Liver (tissue), 3 donors: ENCODE data around the gene GAS7.

ENCODE experiments used
- ATF3 ChIP-seq: IDR thresholded peaks from 2 replicates; pipeline ENCODE4 v1.6.1; 2016; ENCODE audit warnings: antibody characterized with exemption
- EGR1 ChIP-seq, 2 donors: IDR thresholded peaks; 2 replicates each; pipeline ENCODE4 v1.6.1; 2016 to 2018; ENCODE audit warnings: antibody characterized with exemption in 2 of 2, low read depth in 2 of 2
- FOXA1 ChIP-seq: IDR thresholded peaks from 2 replicates; pipeline ENCODE4 v1.6.1; 2016; ENCODE audit warnings: antibody characterized with exemption
- GABPA ChIP-seq, 2 donors: IDR thresholded peaks in 1 of 2; conservative IDR thresholded peaks in 1 of 2; 2 replicates each; pipeline ENCODE4 v1.6.1; 2016; ENCODE audit warnings: antibody characterized with exemption in 2 of 2, mild to moderate bottlenecking in 1 of 2, moderate library complexity in 1 of 2
- JUND ChIP-seq, 2 donors: IDR thresholded peaks; 2 replicates each; pipeline ENCODE4 v1.6.1; 2016; ENCODE audit warnings: antibody characterized with exemption in 2 of 2
- RAD21 ChIP-seq, 2 donors: IDR thresholded peaks; 2 replicates each; pipeline ENCODE4 v1.6.1; 2016; ENCODE audit warnings: antibody characterized with exemption in 2 of 2, mild to moderate bottlenecking in 2 of 2
- REST ChIP-seq: IDR thresholded peaks from 2 replicates; pipeline ENCODE4 v1.6.1; 2016; ENCODE audit warnings: antibody characterized with exemption, mild to moderate bottlenecking
- RXRA ChIP-seq, 2 donors: IDR thresholded peaks; 2 replicates each; pipeline ENCODE4 v1.6.1; 2017 to 2018; ENCODE audit warnings: antibody characterized with exemption in 2 of 2, mild to moderate bottlenecking in 1 of 2
- SP1 ChIP-seq: IDR thresholded peaks from 2 replicates; pipeline ENCODE4 v1.6.1; 2018; ENCODE audit warnings: antibody characterized with exemption, mild to moderate bottlenecking
- TAF1 ChIP-seq: conservative IDR thresholded peaks from 2 replicates; pipeline ENCODE4 v1.6.1; 2016; ENCODE audit warnings: antibody characterized with exemption, mild to moderate bottlenecking
- YY1 ChIP-seq: IDR thresholded peaks from 2 replicates; pipeline ENCODE4 v1.6.1; 2016; ENCODE audit warnings: antibody characterized with exemption, mild to moderate bottlenecking
- TF ChIP-seq, protein P1 (sequence below): IDR thresholded peaks from 2 replicates; pipeline ENCODE4 v1.6.1; 2016; ENCODE audit warnings: antibody characterized with exemption
- TF ChIP-seq, protein P2 (sequence below): fragments of 150-350 bp; IDR thresholded peaks from 2 replicates; pipeline ENCODE4 v1.5.1; 2017; ENCODE audit warnings: improper control_type of control experiment, low read depth, low read length; ENCODE audit not compliant: missing input control
- TF ChIP-seq, protein P3 (sequence below): IDR thresholded peaks from 2 replicates; pipeline ENCODE4 v1.6.1; 2016; ENCODE audit warnings: antibody characterized with exemption
- donor health status: healthy.
- donor health status: healthy.

- TF ChIP-seq RAD21 (IDR thresholded peaks at IDR 0.05), result no peak
- TF ChIP-seq, protein P1, sequence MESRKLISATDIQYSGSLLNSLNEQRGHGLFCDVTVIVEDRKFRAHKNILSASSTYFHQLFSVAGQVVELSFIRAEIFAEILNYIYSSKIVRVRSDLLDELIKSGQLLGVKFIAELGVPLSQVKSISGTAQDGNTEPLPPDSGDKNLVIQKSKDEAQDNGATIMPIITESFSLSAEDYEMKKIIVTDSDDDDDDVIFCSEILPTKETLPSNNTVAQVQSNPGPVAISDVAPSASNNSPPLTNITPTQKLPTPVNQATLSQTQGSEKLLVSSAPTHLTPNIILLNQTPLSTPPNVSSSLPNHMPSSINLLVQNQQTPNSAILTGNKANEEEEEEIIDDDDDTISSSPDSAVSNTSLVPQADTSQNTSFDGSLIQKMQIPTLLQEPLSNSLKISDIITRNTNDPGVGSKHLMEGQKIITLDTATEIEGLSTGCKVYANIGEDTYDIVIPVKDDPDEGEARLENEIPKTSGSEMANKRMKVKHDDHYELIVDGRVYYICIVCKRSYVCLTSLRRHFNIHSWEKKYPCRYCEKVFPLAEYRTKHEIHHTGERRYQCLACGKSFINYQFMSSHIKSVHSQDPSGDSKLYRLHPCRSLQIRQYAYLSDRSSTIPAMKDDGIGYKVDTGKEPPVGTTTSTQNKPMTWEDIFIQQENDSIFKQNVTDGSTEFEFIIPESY, result no peak
- TF ChIP-seq, protein P2, sequence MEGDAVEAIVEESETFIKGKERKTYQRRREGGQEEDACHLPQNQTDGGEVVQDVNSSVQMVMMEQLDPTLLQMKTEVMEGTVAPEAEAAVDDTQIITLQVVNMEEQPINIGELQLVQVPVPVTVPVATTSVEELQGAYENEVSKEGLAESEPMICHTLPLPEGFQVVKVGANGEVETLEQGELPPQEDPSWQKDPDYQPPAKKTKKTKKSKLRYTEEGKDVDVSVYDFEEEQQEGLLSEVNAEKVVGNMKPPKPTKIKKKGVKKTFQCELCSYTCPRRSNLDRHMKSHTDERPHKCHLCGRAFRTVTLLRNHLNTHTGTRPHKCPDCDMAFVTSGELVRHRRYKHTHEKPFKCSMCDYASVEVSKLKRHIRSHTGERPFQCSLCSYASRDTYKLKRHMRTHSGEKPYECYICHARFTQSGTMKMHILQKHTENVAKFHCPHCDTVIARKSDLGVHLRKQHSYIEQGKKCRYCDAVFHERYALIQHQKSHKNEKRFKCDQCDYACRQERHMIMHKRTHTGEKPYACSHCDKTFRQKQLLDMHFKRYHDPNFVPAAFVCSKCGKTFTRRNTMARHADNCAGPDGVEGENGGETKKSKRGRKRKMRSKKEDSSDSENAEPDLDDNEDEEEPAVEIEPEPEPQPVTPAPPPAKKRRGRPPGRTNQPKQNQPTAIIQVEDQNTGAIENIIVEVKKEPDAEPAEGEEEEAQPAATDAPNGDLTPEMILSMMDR, result no peak
- TF ChIP-seq SP1, result no peak
- TF ChIP-seq YY1, result no peak
- no peak for TF ChIP-seq ATF3
- TF ChIP-seq, protein P3, sequence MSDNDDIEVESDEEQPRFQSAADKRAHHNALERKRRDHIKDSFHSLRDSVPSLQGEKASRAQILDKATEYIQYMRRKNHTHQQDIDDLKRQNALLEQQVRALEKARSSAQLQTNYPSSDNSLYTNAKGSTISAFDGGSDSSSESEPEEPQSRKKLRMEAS, result no peak
- no peak for TF ChIP-seq TAF1
- no peak for TF ChIP-seq EGR1 (IDR thresholded peaks at IDR 0.05; ENCODE audit: low read depth in 2 of 2)
- no peak for TF ChIP-seq REST
- TF ChIP-seq JUND (IDR thresholded peaks at IDR 0.05), result no peak
- no peak for TF ChIP-seq RXRA (IDR thresholded peaks at IDR 0.05)
- TF ChIP-seq GABPA (IDR thresholded peaks at IDR 0.05 in 1 of 2, conservative IDR thresholded peaks at IDR 0.05 in 1 of 2), result no peak
- no peak for TF ChIP-seq FOXA1
Observed at GRCh38 chr17:10070690-10071089, 127.7 kb downstream of the GAS7 start.
